GM10266 (cell line): Measurements from ENCODE around the gene MRPS33.

Source experiments
- DNase-seq: peaks from one replicate; pipeline ENCODE4 v3.0.0; 2012; ENCODE audit errors: extremely low spot score
- CTCF ChIP-seq: IDR thresholded peaks from 2 replicates; pipeline ENCODE4 v1.5.1; 2012; ENCODE audit warnings: mild to moderate bottlenecking, low read depth; ENCODE audit not compliant: control insufficient read depth, insufficient read depth; ENCODE audit errors: missing control alignments

Gene MRPS33

GRCh38 chr7:140989068-140989467 lies 25.7 kb downstream of the MRPS33 start:
- DNase-seq, result no peak
- TF ChIP-seq CTCF, result no peak

GRCh38 chr7:140983802-140984201 lies 30.9 kb downstream of the MRPS33 start:
- DNase-seq, result peak; percentile 18
- peak; percentile 41 for TF ChIP-seq CTCF

GRCh38 chr7:140982508-140982907 lies 32.2 kb downstream of the MRPS33 start:
- no peak for TF ChIP-seq CTCF
- DNase-seq, result no peak

- no peak for TF ChIP-seq CTCF
- DNase-seq, result no peak
These were observed 32.8 kb downstream of the MRPS33 start for GRCh38 chr7:140981951-140982350.

GRCh38 chr7:140977741-140978140 lies 37.0 kb downstream of the MRPS33 start:
- no peak for DNase-seq
- no peak for TF ChIP-seq CTCF

GRCh38 chr7:140972876-140973829 lies 41.6 kb downstream of the MRPS33 start:
- no peak for TF ChIP-seq CTCF
- no peak for DNase-seq

GRCh38 chr7:140972344-140972743 lies 42.4 kb downstream of the MRPS33 start:
- no peak for TF ChIP-seq CTCF
- no peak for DNase-seq
